ENCODE measurements around the gene TRIM49D1. TPM values are rescaled to one million over a fixed set of nuclear protein-coding genes. Genes with fewer than 3 reads are reported as not detected.
"Not testable (repeated sequence)": the region's sequence is repeated elsewhere in the genome, so short reads cannot be mapped to it uniquely, and the experiment has no call there.

TRIM49D1 gene
- total RNA-seq (not detected), polyA plus RNA-seq (not detected)
- long read RNA-seq, donor 1, result 0 reads
- long read RNA-seq, donor 2, result 0 reads

- Histone ChIP-seq H3K4me3 (no peak within 1 kb of the TSS), H3K4me1 (no peaks in the 10 kb centered on the region), H3K27ac (no peak within 1 kb of the TSS), H3K9me3 (no peaks in the 10 kb centered on the region), H3K27me3 (replicated peaks in 1 of 7) (no peaks in the 10 kb centered on the region), H3K36me3 (no peaks in the 10 kb centered on the region)
- intact Hi-C loops (cut with DNase I; ENCODE audit: low total_unique reads), result no loop called here
- WGBS, 5 donors, result 55 to 72% (median 59%) methylated on average over 3 of the region's 3 CpGs
- DNase-seq, result no peak
- TF ChIP-seq CTCF (IDR thresholded peaks at IDR 0.05 in 8 of 11, conservative IDR thresholded peaks at IDR 0.05 in 3 of 11) (no peak), POLR2AphosphoS5 (IDR thresholded peaks at IDR 0.05) (no peak)
Observed at GRCh38 chr11:89922195-89922660, at the start of gene TRIM49D1. Gene TRIM49D1, minus strand, starts transcription at chr11:89922245. Its CDS starts 4,535 bp downstream, at chr11:89917710.

- H3K27me3 ChIP-seq (replicated peaks in 1 of 7); H3K36me3 ChIP-seq; H3K27ac ChIP-seq; H3K4me3 ChIP-seq; intact Hi-C loops (cut with DNase I; ENCODE audit: low total_unique reads); H3K4me1 ChIP-seq; DNase-seq; H3K9me3 ChIP-seq: not testable (repeated sequence)
- WGBS, 5 donors, result 100% methylated on average over 1 of the region's 4 CpGs; no CpG with 5 or more reads in 4 of the 5 donors
Observed at GRCh38 chr11:89965737-89966136, 43.7 kb upstream of the TRIM49D1 start, which contains the start of gene TRIM64. Gene TRIM64, plus strand, starts transcription at chr11:89966037. Its CDS starts 2,467 bp downstream, at chr11:89968504.

- H3K36me3 ChIP-seq; H3K4me1 ChIP-seq; H3K27ac ChIP-seq; H3K27me3 ChIP-seq (replicated peaks in 1 of 7); H3K9me3 ChIP-seq; intact Hi-C loops (cut with DNase I; ENCODE audit: low total_unique reads); H3K4me3 ChIP-seq: not testable (repeated sequence)
- peak; percentile 2 for DNase-seq
- 85 to 97% (median 92%) methylated on average over 3 to 6 of the region's 6 CpGs for WGBS, 5 donors
Observed at GRCh38 chr11:89960833-89961232, 38.8 kb upstream of the TRIM49D1 start.

GRCh38 chr11:89923764-89924163 is 1.7 kb upstream of the TRIM49D1 start, which contains the start of gene TRIM49D2:
Gene TRIM49D2, plus strand, starts transcription at chr11:89924064. Its CDS starts 2,698 bp downstream, at chr11:89926762.
- H3K4me1 ChIP-seq; H3K9me3 ChIP-seq; H3K36me3 ChIP-seq; H3K27me3 ChIP-seq (replicated peaks in 1 of 7); DNase-seq; intact Hi-C loops (cut with DNase I; ENCODE audit: low total_unique reads); H3K4me3 ChIP-seq; H3K27ac ChIP-seq: not testable (repeated sequence)
- 81 to 95% (median 93%) methylated on average over 2 of the region's 6 CpGs for WGBS, 5 donors

GRCh38 chr11:89900809-89901208 is 21.2 kb downstream of the TRIM49D1 start:
- WGBS, 5 donors, result 87 to 96% (median 92%) methylated on average over 3 to 10 of the region's 14 CpGs; no CpG with 5 or more reads in 1 of the 5 donors
- intact Hi-C loops (cut with DNase I; ENCODE audit: low total_unique reads); H3K27ac ChIP-seq; H3K9me3 ChIP-seq; DNase-seq; H3K4me1 ChIP-seq; H3K4me3 ChIP-seq; H3K27me3 ChIP-seq (replicated peaks in 1 of 7); H3K36me3 ChIP-seq: not testable (repeated sequence)

- WGBS, 5 donors, result 70 to 92% (median 80%) methylated on average over 2 of the region's 3 CpGs
- H3K9me3 ChIP-seq; intact Hi-C loops (cut with DNase I; ENCODE audit: low total_unique reads): not testable (repeated sequence)
Observed at GRCh38 chr11:89893245-89893644, 28.8 kb downstream of the TRIM49D1 start.

GRCh38 chr11:89877511-89877910 is 44.5 kb downstream of the TRIM49D1 start:
- not testable (repeated sequence) for H3K36me3 ChIP-seq, DNase-seq

More at GRCh38 chr11:89893245-89893644, 28.8 kb downstream of the TRIM49D1 start:
- H3K27ac ChIP-seq; DNase-seq; H3K36me3 ChIP-seq; H3K4me1 ChIP-seq; H3K4me3 ChIP-seq; H3K27me3 ChIP-seq (replicated peaks in 1 of 7): not testable (repeated sequence)

GRCh38 chr11:89872588-89872987 is 49.5 kb downstream of the TRIM49D1 start:
- WGBS, 5 donors, result 64 to 84% (median 74%) methylated on average over 2 of the region's 2 CpGs
- H3K27ac ChIP-seq; H3K9me3 ChIP-seq; intact Hi-C loops (cut with DNase I; ENCODE audit: low total_unique reads); H3K4me1 ChIP-seq; DNase-seq; H3K27me3 ChIP-seq (replicated peaks in 1 of 7); H3K4me3 ChIP-seq; H3K36me3 ChIP-seq: not testable (repeated sequence)

More at GRCh38 chr11:89877511-89877910, 44.5 kb downstream of the TRIM49D1 start:
- intact Hi-C loops (cut with DNase I; ENCODE audit: low total_unique reads); H3K4me3 ChIP-seq; H3K27me3 ChIP-seq (replicated peaks in 1 of 7); H3K4me1 ChIP-seq; H3K27ac ChIP-seq; H3K9me3 ChIP-seq: not testable (repeated sequence)
- WGBS, 5 donors, result 76 to 97% (median 92%) methylated on average over 4 to 6 of the region's 6 CpGs

- H3K9me3 ChIP-seq; intact Hi-C loops (cut with DNase I; ENCODE audit: low total_unique reads); H3K4me1 ChIP-seq; H3K36me3 ChIP-seq; H3K4me3 ChIP-seq; H3K27me3 ChIP-seq (replicated peaks in 1 of 7); H3K27ac ChIP-seq: not testable (repeated sequence)
- 7 to 24% methylated on average over 10 to 11 of the region's 35 CpGs; no CpG with 5 or more reads in 3 of the 5 donors for WGBS, 5 donors
- DNase-seq, result peak; percentile 42
Observed at GRCh38 chr11:89865223-89865622, 56.8 kb downstream of the TRIM49D1 start.

- 4 to 22% (median 8%) methylated on average over 8 to 40 of the region's 66 CpGs for WGBS, 5 donors
- H3K4me1 ChIP-seq; H3K36me3 ChIP-seq; intact Hi-C loops (cut with DNase I; ENCODE audit: low total_unique reads); H3K9me3 ChIP-seq; H3K27me3 ChIP-seq (replicated peaks in 1 of 7); H3K27ac ChIP-seq: not testable (repeated sequence)
- peak overlapping the region in 3 of 8 donors; percentile 13 to 37 (median 21) for H3K4me3 ChIP-seq
- peak; percentile 72 for DNase-seq
Observed at GRCh38 chr11:89863906-89864704, 57.9 kb downstream of the TRIM49D1 start.
